ENCODE measurements around the gene ARHGAP24. TPM values are rescaled to one million over a fixed set of nuclear protein-coding genes. Genes with fewer than 3 reads are reported as not detected.
A peak's percentile ranks its signal among the peaks of the same experiment; 100 is the strongest.
"Not testable (repeated sequence)": the region's sequence is repeated elsewhere in the genome, so short reads cannot be mapped to it uniquely, and the experiment has no call there.

The ARHGAP24 gene
- total RNA-seq, 1 donor = 67.6 TPM

GRCh38 chr4:85514783-85515182 lies 39.8 kb downstream of the ARHGAP24 start:
- no peak for TF ChIP-seq CTCF (IDR thresholded peaks at IDR 0.05; ENCODE audit: insufficient read depth, low read length)
- no peak for DNase-seq (ENCODE audit: low read depth)
- peak overlapping the region; percentile 20 for H3K4me3 ChIP-seq (ENCODE audit: low read depth, low read length)

- TF ChIP-seq CTCF (IDR thresholded peaks at IDR 0.05; ENCODE audit: insufficient read depth, low read length) = no peak
- no peak overlapping the region for H3K4me3 ChIP-seq (ENCODE audit: low read depth, low read length)
- DNase-seq (ENCODE audit: low read depth) = no peak
These were observed 40.8 kb downstream of the ARHGAP24 start for GRCh38 chr4:85515701-85516100.

GRCh38 chr4:85518526-85518925 lies 43.6 kb downstream of the ARHGAP24 start:
- not testable (repeated sequence) for H3K4me3 ChIP-seq (ENCODE audit: low read depth, low read length); DNase-seq (ENCODE audit: low read depth)

GRCh38 chr4:85520765-85521749 lies 46.1 kb downstream of the ARHGAP24 start:
- no peak for DNase-seq (ENCODE audit: low read depth)
- H3K4me3 ChIP-seq (ENCODE audit: low read depth, low read length) = no peak overlapping the region
- no peak for TF ChIP-seq CTCF (IDR thresholded peaks at IDR 0.05; ENCODE audit: insufficient read depth, low read length)

GRCh38 chr4:85522277-85522676 lies 47.3 kb downstream of the ARHGAP24 start:
- no peak for TF ChIP-seq CTCF (IDR thresholded peaks at IDR 0.05; ENCODE audit: insufficient read depth, low read length)
- H3K4me3 ChIP-seq (ENCODE audit: low read depth, low read length) = no peak overlapping the region
- DNase-seq (ENCODE audit: low read depth) = no peak

- TF ChIP-seq CTCF (IDR thresholded peaks at IDR 0.05; ENCODE audit: insufficient read depth, low read length) = no peak
- no peak overlapping the region for H3K4me3 ChIP-seq (ENCODE audit: low read depth, low read length)
- DNase-seq (ENCODE audit: low read depth) = no peak
These were observed 47.9 kb downstream of the ARHGAP24 start for GRCh38 chr4:85522836-85523235.

GRCh38 chr4:85527815-85528214 lies 52.9 kb downstream of the ARHGAP24 start:
- H3K4me3 ChIP-seq (ENCODE audit: low read depth, low read length) = no peak overlapping the region
- DNase-seq (ENCODE audit: low read depth) = no peak
- TF ChIP-seq CTCF (IDR thresholded peaks at IDR 0.05; ENCODE audit: insufficient read depth, low read length) = no peak

All from fibroblast of the aortic adventitia (primary cell).